Ishikawa (cell line): ENCODE data around the gene KRT222.

Experiments used
- CEBPB ChIP-seq: IDR thresholded peaks from 2 replicates; pipeline ENCODE4 v1.6.1; 2012
- MAX ChIP-seq: IDR thresholded peaks from 2 replicates; pipeline ENCODE4 v1.6.1; 2012
- RAD21 ChIP-seq: IDR thresholded peaks from 2 replicates; pipeline ENCODE4 v1.6.1; 2012; ENCODE audit warnings: low read depth
- TAF1 ChIP-seq: IDR thresholded peaks from 2 replicates; pipeline ENCODE4 v1.6.1; 2012; ENCODE audit warnings: low read depth, mild to moderate bottlenecking
- USF1 ChIP-seq: IDR thresholded peaks from 2 replicates; pipeline ENCODE4 v1.6.1; 2012
- TF ChIP-seq, protein P1 (sequence below): IDR thresholded peaks from 2 replicates; pipeline ENCODE4 v1.6.1; 2012; ENCODE audit warnings: low read depth, mild to moderate bottlenecking

DNA sequence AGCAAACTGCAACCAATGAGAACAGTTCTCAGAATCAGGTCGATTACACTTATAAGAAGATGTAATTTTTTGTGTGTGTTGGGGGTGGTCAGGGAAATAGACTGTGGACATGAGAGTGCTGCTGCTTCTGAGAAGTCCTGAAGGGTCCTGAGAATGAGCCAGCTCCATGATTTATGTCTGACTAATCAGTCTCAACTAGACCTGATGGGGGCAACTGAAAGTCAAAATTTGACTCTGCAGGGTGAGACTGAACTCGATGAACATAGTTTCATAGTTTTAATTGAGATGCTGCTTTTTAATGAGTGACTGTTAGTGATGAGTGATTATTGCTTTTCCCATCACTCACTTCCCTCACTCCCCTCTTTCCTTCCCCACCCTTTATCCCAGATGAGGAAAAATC is 54.6 kb downstream of the KRT222 start:
- no peak for TF ChIP-seq TAF1
- TF ChIP-seq, protein P1, sequence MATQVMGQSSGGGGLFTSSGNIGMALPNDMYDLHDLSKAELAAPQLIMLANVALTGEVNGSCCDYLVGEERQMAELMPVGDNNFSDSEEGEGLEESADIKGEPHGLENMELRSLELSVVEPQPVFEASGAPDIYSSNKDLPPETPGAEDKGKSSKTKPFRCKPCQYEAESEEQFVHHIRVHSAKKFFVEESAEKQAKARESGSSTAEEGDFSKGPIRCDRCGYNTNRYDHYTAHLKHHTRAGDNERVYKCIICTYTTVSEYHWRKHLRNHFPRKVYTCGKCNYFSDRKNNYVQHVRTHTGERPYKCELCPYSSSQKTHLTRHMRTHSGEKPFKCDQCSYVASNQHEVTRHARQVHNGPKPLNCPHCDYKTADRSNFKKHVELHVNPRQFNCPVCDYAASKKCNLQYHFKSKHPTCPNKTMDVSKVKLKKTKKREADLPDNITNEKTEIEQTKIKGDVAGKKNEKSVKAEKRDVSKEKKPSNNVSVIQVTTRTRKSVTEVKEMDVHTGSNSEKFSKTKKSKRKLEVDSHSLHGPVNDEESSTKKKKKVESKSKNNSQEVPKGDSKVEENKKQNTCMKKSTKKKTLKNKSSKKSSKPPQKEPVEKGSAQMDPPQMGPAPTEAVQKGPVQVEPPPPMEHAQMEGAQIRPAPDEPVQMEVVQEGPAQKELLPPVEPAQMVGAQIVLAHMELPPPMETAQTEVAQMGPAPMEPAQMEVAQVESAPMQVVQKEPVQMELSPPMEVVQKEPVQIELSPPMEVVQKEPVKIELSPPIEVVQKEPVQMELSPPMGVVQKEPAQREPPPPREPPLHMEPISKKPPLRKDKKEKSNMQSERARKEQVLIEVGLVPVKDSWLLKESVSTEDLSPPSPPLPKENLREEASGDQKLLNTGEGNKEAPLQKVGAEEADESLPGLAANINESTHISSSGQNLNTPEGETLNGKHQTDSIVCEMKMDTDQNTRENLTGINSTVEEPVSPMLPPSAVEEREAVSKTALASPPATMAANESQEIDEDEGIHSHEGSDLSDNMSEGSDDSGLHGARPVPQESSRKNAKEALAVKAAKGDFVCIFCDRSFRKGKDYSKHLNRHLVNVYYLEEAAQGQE: no peak
- TF ChIP-seq CEBPB: no peak
- TF ChIP-seq RAD21: no peak
- TF ChIP-seq USF1: no peak
- TF ChIP-seq MAX: no peak
